GM23338 (cell line): ENCODE data around the gene AFF1. TPM values are rescaled to one million over a fixed set of nuclear protein-coding genes. Genes with fewer than 3 reads are reported as not detected.

Source experiments
- ATAC-seq: fragments of 200-7000 bp; cut with Tn5 transposase; 3 replicates; pipeline ENCODE4 v1.9.1; 2020
- DNase-seq: peaks from one replicate; pipeline ENCODE4 v3.0.0-alpha.2; 2015; ENCODE audit warnings: low spot score
- H2AFZ ChIP-seq: fragments of 200-600 bp; sonication (generic); 2 replicates; pipeline ENCODE4 v1.8.0; 2016; ENCODE audit warnings: antibody characterized with exemption, mild to moderate bottlenecking, moderate library complexity
- H3F3A ChIP-seq: fragments of 200-600 bp; sonication (generic); replicated peaks from 2 replicates; pipeline ENCODE4 v1.8.0; 2017; ENCODE audit warnings: antibody characterized with exemption, mixed run types, low read depth
- H3K27ac ChIP-seq: fragments of 200-600 bp; sonication (generic); 2 replicates; pipeline ENCODE4 v1.6.1; 2016; ENCODE audit warnings: low read depth
- H3K27me3 ChIP-seq: fragments of 200-600 bp; sonication (generic); 2 replicates; pipeline ENCODE4 v1.8.0; 2016; ENCODE audit warnings: mild to moderate bottlenecking, mixed run types, moderate library complexity; ENCODE audit not compliant: insufficient read depth
- H3K36me3 ChIP-seq: fragments of 200-600 bp; sonication (generic); 2 replicates; pipeline ENCODE4 v1.8.0; 2016; ENCODE audit warnings: mild to moderate bottlenecking; ENCODE audit not compliant: insufficient read depth
- H3K4me1 ChIP-seq: fragments of 200-600 bp; sonication (generic); 2 replicates; pipeline ENCODE4 v1.8.0; 2016; ENCODE audit warnings: mild to moderate bottlenecking, moderate library complexity; ENCODE audit not compliant: insufficient read depth
- H3K4me2 ChIP-seq: fragments of 200-600 bp; sonication (generic); 2 replicates; pipeline ENCODE4 v1.7.1; 2017; ENCODE audit warnings: mixed run types
- H3K4me3 ChIP-seq: fragments of 200-600 bp; sonication (generic); 2 replicates; pipeline ENCODE4 v1.6.1; 2016; ENCODE audit warnings: mixed run types
- H3K79me2 ChIP-seq: fragments of 200-600 bp; sonication (generic); replicated peaks from 2 replicates; pipeline ENCODE4 v1.8.0; 2017; ENCODE audit warnings: mild to moderate bottlenecking; ENCODE audit not compliant: insufficient read depth
- H3K9me2 ChIP-seq: fragments of 200-600 bp; sonication (generic); 2 replicates; pipeline ENCODE4 v1.8.0; 2017; ENCODE audit not compliant: insufficient read depth
- H4K20me1 ChIP-seq: fragments of 200-600 bp; sonication (generic); replicated peaks from 2 replicates; pipeline ENCODE4 v1.8.0; 2017; ENCODE audit warnings: mild to moderate bottlenecking; ENCODE audit not compliant: insufficient read depth
- H3K27ac Mint-ChIP-seq: 2 replicates; pipeline ENCODE4 v1.8.0; 2020; ENCODE audit warnings: inconsistent platforms, mild to moderate bottlenecking, moderate library complexity, mixed read lengths
- H3K27me3 Mint-ChIP-seq: 3 replicates; pipeline ENCODE4 v1.8.0; 2022; ENCODE audit warnings: low read depth, mild to moderate bottlenecking, moderate library complexity, mixed read lengths, inconsistent platforms; ENCODE audit not compliant: insufficient read depth, poor library complexity
- H3K36me3 Mint-ChIP-seq: 3 replicates; pipeline ENCODE4 v1.8.0; 2021; ENCODE audit warnings: low read depth, mild to moderate bottlenecking, inconsistent platforms, moderate library complexity, mixed read lengths
- H3K4me1 Mint-ChIP-seq: 3 replicates; pipeline ENCODE4 v1.8.0; 2020; ENCODE audit warnings: mild to moderate bottlenecking, inconsistent platforms, mixed read lengths
- H3K4me3 Mint-ChIP-seq: 3 replicates; pipeline ENCODE4 v1.8.0; 2021; ENCODE audit warnings: moderate library complexity, mild to moderate bottlenecking, inconsistent platforms, mixed read lengths
- H3K9me3 Mint-ChIP-seq: 3 replicates; pipeline ENCODE4 v1.8.0; 2020; ENCODE audit warnings: moderate library complexity, mild to moderate bottlenecking, inconsistent platforms, mixed read lengths
- CREB1 ChIP-seq: fragments of 250-450 bp; sonication (Bioruptor Pico); IDR thresholded peaks from 2 replicates; pipeline ENCODE4 v1.5.0; 2020; ENCODE audit warnings: low read depth, mild to moderate bottlenecking, moderate library complexity
- EZH2 ChIP-seq: fragments of 200-600 bp; sonication (generic); IDR thresholded peaks from one replicate; pipeline ENCODE4 v1.8.0; 2017; ENCODE audit warnings: antibody characterized with exemption, mild to moderate bottlenecking, low read depth; ENCODE audit not compliant: unreplicated experiment
- EZH2phosphoT487 ChIP-seq: fragments of 200-600 bp; sonication (generic); IDR thresholded peaks from one replicate; pipeline ENCODE4 v1.8.1; 2018; ENCODE audit warnings: antibody characterized with exemption; ENCODE audit not compliant: unreplicated experiment
- JUNB ChIP-seq: IDR thresholded peaks from one replicate; pipeline ENCODE4 v1.6.1; 2016; ENCODE audit warnings: antibody characterized with exemption; ENCODE audit not compliant: unreplicated experiment
- NANOG ChIP-seq: IDR thresholded peaks from 2 replicates; pipeline ENCODE4 v1.6.1; 2016; ENCODE audit warnings: antibody characterized with exemption, borderline replicate concordance
- POLR2AphosphoS5 ChIP-seq: IDR thresholded peaks from 2 replicates; pipeline ENCODE4 v1.6.1; 2016; ENCODE audit warnings: antibody characterized with exemption, low read depth
- STAT1 ChIP-seq: IDR thresholded peaks from one replicate; pipeline ENCODE4 v1.6.1; 2016; ENCODE audit warnings: antibody characterized with exemption; ENCODE audit not compliant: unreplicated experiment
- ZNF114 ChIP-seq: fragments of 250-450 bp; sonication (Bioruptor Pico); IDR thresholded peaks from 2 replicates; pipeline ENCODE4 v1.5.0; 2020; ENCODE audit warnings: mild to moderate bottlenecking, moderate library complexity
- ZNF331 ChIP-seq: fragments of 250-450 bp; sonication (Bioruptor Pico); IDR thresholded peaks from 2 replicates; pipeline ENCODE4 v1.5.0; 2020; ENCODE audit warnings: low read depth, mild to moderate bottlenecking, moderate library complexity
- ZNF462 ChIP-seq: fragments of 250-450 bp; sonication (Bioruptor Pico); IDR thresholded peaks from 2 replicates; pipeline ENCODE4 v1.5.0; 2020; ENCODE audit warnings: mild to moderate bottlenecking, moderate library complexity
- polyA plus RNA-seq: library from polyadenylated mRNA; unstranded; fragments of >200 nt; fragmentation: Nextera tagmentation; extraction: Ambion mirVana; gene quantifications from 2 replicates; pipeline ENCODE4 v1.2.1, GENCODE V29; 2016
- total RNA-seq: library from RNA; depleted of rRNA; stranded (reverse); fragments of >200 nt; shearing (Covaris generic); gene quantifications from 2 replicates; pipeline ENCODE4 v1.2.3, GENCODE V29; 2014
- TF ChIP-seq, protein P1 (sequence below): IDR thresholded peaks from 2 replicates; pipeline ENCODE4 v1.6.1; 2016; ENCODE audit warnings: antibody characterized with exemption
- TF ChIP-seq, protein P2 (sequence below), 2 experiments: fragments of 200-600 bp in 1 of 2; sonication (generic) in 1 of 2; conservative IDR thresholded peaks; 2 replicates each; pipeline versions ENCODE4 v1.5.1 to v1.6.1; 2016 to 2017; ENCODE audit warnings: antibody characterized with exemption in 2 of 2, low read depth in 2 of 2, mild to moderate bottlenecking in 2 of 2, moderate library complexity in 1 of 2

AFF1 gene
- total and polyA plus RNA-seq, 2 experiments from 2014 or later, result 42.6 to 67.2 TPM

- no peak for TF ChIP-seq CREB1 (CRISPR knock-in tag)
- no peak for TF ChIP-seq NANOG
- no peak for TF ChIP-seq EZH2phosphoT487
- no peak for TF ChIP-seq JUNB
- TF ChIP-seq, protein P1, sequence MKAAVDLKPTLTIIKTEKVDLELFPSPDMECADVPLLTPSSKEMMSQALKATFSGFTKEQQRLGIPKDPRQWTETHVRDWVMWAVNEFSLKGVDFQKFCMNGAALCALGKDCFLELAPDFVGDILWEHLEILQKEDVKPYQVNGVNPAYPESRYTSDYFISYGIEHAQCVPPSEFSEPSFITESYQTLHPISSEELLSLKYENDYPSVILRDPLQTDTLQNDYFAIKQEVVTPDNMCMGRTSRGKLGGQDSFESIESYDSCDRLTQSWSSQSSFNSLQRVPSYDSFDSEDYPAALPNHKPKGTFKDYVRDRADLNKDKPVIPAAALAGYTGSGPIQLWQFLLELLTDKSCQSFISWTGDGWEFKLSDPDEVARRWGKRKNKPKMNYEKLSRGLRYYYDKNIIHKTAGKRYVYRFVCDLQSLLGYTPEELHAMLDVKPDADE, result no peak
- no peak overlapping the region for H3K4me3 Mint-ChIP-seq
These were observed 175.1 kb downstream of the AFF1 start for GRCh38 chr4:87109945-87110344.

GRCh38 chr4:87112063-87112462 is 177.3 kb downstream of the AFF1 start:
- peaks cover 11% of the 10 kb centered on the region; the same call in 1 of the 2 replicates for H4K20me1 ChIP-seq
- H3K27me3 Mint-ChIP-seq, result peaks cover 5% of the 10 kb centered on the region
- peaks cover 63% of the 10 kb centered on the region for H3K36me3 Mint-ChIP-seq
- H3K9me2 ChIP-seq, result no peaks in the 10 kb centered on the region
- no peak overlapping the region for H2AFZ ChIP-seq
- DNase-seq, result no peak
- peaks cover 11% of the 10 kb centered on the region for H3K4me1 Mint-ChIP-seq
- no peaks in the 10 kb centered on the region for H3F3A ChIP-seq
- peaks cover 18% of the 10 kb centered on the region for H3K36me3 ChIP-seq
- no peaks in the 10 kb centered on the region for H3K9me3 Mint-ChIP-seq
- H3K79me2 ChIP-seq, result peaks cover 4% of the 10 kb centered on the region; the same call in 1 of the 2 replicates
- no peak overlapping the region for H3K27ac Mint-ChIP-seq
- no peak for ATAC-seq
- H3K4me1 ChIP-seq, result peaks cover 8% of the 10 kb centered on the region
- no peak overlapping the region for H3K4me3 Mint-ChIP-seq
- no peak overlapping the region for H3K4me3 ChIP-seq
- no peak overlapping the region for H3K4me2 ChIP-seq
- H3K27me3 ChIP-seq, result no peaks in the 10 kb centered on the region
- H3K27ac ChIP-seq, result no peak overlapping the region
- TF ChIP-seq EZH2 (no peak), POLR2AphosphoS5 (no peak), STAT1 (no peak), NANOG (no peak), ZNF331 (CRISPR knock-in tag) (no peak), JUNB (no peak), ZNF114 (no peak), CREB1 (CRISPR knock-in tag) (no peak), ZNF462 (CRISPR knock-in tag) (no peak), EZH2phosphoT487 (no peak)
- TF ChIP-seq, protein P2, sequence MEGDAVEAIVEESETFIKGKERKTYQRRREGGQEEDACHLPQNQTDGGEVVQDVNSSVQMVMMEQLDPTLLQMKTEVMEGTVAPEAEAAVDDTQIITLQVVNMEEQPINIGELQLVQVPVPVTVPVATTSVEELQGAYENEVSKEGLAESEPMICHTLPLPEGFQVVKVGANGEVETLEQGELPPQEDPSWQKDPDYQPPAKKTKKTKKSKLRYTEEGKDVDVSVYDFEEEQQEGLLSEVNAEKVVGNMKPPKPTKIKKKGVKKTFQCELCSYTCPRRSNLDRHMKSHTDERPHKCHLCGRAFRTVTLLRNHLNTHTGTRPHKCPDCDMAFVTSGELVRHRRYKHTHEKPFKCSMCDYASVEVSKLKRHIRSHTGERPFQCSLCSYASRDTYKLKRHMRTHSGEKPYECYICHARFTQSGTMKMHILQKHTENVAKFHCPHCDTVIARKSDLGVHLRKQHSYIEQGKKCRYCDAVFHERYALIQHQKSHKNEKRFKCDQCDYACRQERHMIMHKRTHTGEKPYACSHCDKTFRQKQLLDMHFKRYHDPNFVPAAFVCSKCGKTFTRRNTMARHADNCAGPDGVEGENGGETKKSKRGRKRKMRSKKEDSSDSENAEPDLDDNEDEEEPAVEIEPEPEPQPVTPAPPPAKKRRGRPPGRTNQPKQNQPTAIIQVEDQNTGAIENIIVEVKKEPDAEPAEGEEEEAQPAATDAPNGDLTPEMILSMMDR (conservative IDR thresholded peaks at IDR 0.05; ENCODE audit: low read depth in 2 of 2), result no peak
- TF ChIP-seq, protein P1, result no peak

More at GRCh38 chr4:87109945-87110344, 175.1 kb downstream of the AFF1 start:
- DNase-seq, result no peak
- Mint-ChIP-seq H3K4me1 (peaks cover 6% of the 10 kb centered on the region; the same call in 1 of the 3 replicates), H3K36me3 (peaks cover 50% of the 10 kb centered on the region), H3K27ac (no peak overlapping the region), H3K9me3 (no peaks in the 10 kb centered on the region), H3K27me3 (peaks cover 4% of the 10 kb centered on the region)
- peaks cover 13% of the 10 kb centered on the region for H3K36me3 ChIP-seq
- peaks cover 1% of the 10 kb centered on the region; the same call in 1 of the 2 replicates for H3K79me2 ChIP-seq
- H2AFZ ChIP-seq, result no peak overlapping the region
- no peak overlapping the region for H3K4me2 ChIP-seq
- H3F3A ChIP-seq, result no peaks in the 10 kb centered on the region
- no peak overlapping the region for H3K27ac ChIP-seq
- no peaks in the 10 kb centered on the region for H3K9me2 ChIP-seq
- no peak for ATAC-seq
- H3K4me3 ChIP-seq, result no peak overlapping the region
- no peaks in the 10 kb centered on the region; the same call in 1 of the 2 replicates for H3K4me1 ChIP-seq
- H4K20me1 ChIP-seq, result no peaks in the 10 kb centered on the region
- H3K27me3 ChIP-seq, result no peaks in the 10 kb centered on the region
